ENCODE results near the gene SMOC2.

The SMOC2 gene

DNA sequence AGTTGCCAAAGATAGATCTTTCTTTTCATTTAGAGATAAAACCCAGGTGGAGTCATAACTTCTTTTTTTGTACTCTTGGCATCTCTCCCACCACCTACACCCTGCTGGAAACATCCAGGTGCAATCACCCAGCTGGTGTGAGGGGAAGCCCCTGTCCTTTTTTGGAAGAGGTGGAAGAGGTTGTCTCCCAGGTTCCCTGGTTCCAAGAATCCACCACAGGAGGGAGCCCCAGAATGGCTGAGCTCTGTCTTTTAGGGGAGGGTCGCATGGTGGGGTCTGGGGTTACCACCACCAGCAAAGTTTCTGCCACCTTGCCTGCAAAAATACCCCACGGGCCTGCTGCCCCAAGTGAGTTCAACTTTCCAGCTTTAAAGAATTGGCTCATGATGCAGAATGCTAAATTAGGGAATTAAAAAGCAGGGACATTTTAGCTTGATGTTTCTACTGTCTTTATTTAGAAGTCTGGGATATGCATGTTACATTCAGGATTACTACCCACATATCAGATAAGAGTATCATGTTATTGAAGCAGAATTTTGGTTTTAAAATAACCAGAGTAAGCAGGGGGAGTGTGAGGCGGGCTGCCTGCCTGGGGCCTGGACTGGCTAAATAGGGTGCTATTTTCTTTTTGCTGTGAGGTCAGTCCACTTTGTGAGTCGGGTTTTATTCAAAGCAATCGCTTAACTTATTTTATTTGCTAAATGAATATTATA, 11.0 kb downstream of the SMOC2 start:
- Histone ChIP-seq H3K4me1 (ENCODE audit: low read length) (peaks cover 2% of the 10 kb centered on the region; the same call in 1 of the 2 replicates), H3K4me3 (ENCODE audit: low read length) (no peak overlapping the region), H3K9ac (ENCODE audit: low read length) (no peak overlapping the region), H3K79me2 (ENCODE audit: low read length) (no peaks in the 10 kb centered on the region), H3K4me2 (ENCODE audit: low read length) (no peak overlapping the region), H2AFZ (ENCODE audit: low read depth, low read length) (no peak overlapping the region), H4K20me1 (ENCODE audit: insufficient read depth, low read length) (no peaks in the 10 kb centered on the region), H3K27ac (ENCODE audit: low read length) (no peak overlapping the region), H3K36me3 (replicated peaks; ENCODE audit: low read depth, low read length) (no peaks in the 10 kb centered on the region), H3K9me3 (ENCODE audit: insufficient read depth, low read length) (no peaks in the 10 kb centered on the region), H3K27me3 (ENCODE audit: low read depth, low read length) (no peaks in the 10 kb centered on the region)
- TF ChIP-seq, protein P1, sequence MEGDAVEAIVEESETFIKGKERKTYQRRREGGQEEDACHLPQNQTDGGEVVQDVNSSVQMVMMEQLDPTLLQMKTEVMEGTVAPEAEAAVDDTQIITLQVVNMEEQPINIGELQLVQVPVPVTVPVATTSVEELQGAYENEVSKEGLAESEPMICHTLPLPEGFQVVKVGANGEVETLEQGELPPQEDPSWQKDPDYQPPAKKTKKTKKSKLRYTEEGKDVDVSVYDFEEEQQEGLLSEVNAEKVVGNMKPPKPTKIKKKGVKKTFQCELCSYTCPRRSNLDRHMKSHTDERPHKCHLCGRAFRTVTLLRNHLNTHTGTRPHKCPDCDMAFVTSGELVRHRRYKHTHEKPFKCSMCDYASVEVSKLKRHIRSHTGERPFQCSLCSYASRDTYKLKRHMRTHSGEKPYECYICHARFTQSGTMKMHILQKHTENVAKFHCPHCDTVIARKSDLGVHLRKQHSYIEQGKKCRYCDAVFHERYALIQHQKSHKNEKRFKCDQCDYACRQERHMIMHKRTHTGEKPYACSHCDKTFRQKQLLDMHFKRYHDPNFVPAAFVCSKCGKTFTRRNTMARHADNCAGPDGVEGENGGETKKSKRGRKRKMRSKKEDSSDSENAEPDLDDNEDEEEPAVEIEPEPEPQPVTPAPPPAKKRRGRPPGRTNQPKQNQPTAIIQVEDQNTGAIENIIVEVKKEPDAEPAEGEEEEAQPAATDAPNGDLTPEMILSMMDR (IDR thresholded peaks at IDR 0.05; ENCODE audit: low read depth, low read length) = no peak
- TF ChIP-seq EZH2phosphoT487 (IDR thresholded peaks at IDR 0.05; ENCODE audit: low read depth) = no peak

DNA sequence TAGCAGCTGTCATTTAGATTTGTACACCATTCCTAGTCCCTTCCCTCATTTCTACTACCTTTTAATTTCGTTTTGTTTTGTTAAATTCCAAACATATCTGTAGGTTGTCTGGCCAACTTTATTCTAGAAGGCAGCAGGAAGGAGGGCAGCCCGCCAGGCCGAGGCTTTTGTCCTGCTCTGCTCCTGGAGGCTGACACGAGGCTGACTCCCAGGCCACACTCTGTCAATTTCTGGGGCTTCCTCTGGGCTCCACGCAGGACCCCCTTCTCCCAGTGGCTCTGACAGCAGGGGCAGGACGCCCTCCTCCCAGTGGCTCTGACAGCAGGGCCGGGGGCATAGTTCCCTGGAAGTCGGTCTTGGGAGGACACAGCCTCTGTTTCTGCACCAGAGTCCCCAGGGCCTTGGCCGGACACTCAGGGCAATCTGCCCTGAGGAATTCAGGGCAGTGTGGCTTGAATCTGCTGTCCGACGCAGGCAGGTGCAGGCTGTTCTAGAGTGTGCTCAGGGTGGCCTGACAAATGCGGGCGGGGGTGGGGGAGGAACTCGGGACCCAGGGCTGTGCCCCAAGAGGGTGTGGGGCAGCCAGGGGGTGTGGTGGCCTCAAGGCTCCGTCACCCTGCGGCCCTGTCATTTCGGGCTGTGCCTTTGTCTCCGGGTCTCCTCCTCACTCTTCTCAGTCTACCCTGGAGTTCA, 11.8 kb downstream of the SMOC2 start:
- no peak overlapping the region for H3K4me2 ChIP-seq (ENCODE audit: low read length)

DNA sequence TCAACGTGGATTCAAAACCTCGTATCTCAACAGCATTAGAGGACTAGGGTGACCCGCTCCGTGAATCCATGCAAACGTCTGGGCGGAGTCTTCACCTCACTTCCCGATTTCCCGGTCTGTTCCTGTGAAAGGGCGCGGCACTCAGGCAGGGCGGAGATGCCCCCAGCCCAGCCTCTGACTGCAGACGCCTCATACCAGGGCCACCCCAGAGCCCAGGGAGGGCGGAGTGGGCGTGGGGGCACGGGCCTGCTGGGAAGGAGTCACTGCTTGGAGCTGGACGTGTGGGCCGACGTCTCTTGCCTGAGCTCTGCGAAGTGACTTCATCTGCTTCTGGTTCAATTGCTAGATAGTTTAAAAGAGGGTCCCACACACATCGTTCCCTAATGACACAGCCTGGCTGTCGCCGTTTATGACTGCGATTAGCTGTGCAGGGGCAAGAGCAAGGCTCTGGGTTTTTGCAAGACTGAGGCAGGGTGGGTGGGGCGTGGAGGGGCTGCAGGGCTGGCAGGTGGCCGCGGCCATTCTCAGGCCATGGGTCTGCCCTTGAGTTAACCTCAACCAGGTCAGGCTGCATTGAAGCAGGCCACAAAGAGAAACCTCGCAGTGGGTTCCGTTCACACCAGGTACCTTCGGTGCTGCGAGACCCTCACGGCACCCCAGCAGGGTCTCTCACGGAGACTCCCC, 15.0 kb downstream of the SMOC2 start:
- no peak overlapping the region for H2AFZ ChIP-seq (ENCODE audit: low read depth, low read length)
- H3K4me2 ChIP-seq (ENCODE audit: low read length) = no peak overlapping the region
- no peak overlapping the region for H3K27ac ChIP-seq (ENCODE audit: low read length)
- no peaks in the 10 kb centered on the region for H3K27me3 ChIP-seq (ENCODE audit: low read depth, low read length)
- H3K36me3 ChIP-seq (replicated peaks; ENCODE audit: low read depth, low read length) = no peaks in the 10 kb centered on the region
- H3K4me3 ChIP-seq (ENCODE audit: low read length) = no peak overlapping the region
- H3K4me1 ChIP-seq (ENCODE audit: low read length) = no peaks in the 10 kb centered on the region
- H3K9me3 ChIP-seq (ENCODE audit: insufficient read depth, low read length) = no peaks in the 10 kb centered on the region
- H3K9ac ChIP-seq (ENCODE audit: low read length) = no peak overlapping the region
- TF ChIP-seq, protein P1 (IDR thresholded peaks at IDR 0.05; ENCODE audit: low read depth, low read length) = no peak
- TF ChIP-seq EZH2phosphoT487 (IDR thresholded peaks at IDR 0.05; ENCODE audit: low read depth) = no peak
- no peaks in the 10 kb centered on the region for H3K79me2 ChIP-seq (ENCODE audit: low read length)
- H4K20me1 ChIP-seq (ENCODE audit: insufficient read depth, low read length) = no peaks in the 10 kb centered on the region

More for the DNA sequence above, 11.8 kb downstream of the SMOC2 start:
- H3K9me3 ChIP-seq (ENCODE audit: insufficient read depth, low read length) = no peaks in the 10 kb centered on the region
- no peaks in the 10 kb centered on the region for H4K20me1 ChIP-seq (ENCODE audit: insufficient read depth, low read length)
- no peak overlapping the region for H3K27ac ChIP-seq (ENCODE audit: low read length)
- no peak for TF ChIP-seq EZH2phosphoT487 (IDR thresholded peaks at IDR 0.05; ENCODE audit: low read depth)
- TF ChIP-seq, protein P1 (IDR thresholded peaks at IDR 0.05; ENCODE audit: low read depth, low read length) = no peak
- H3K4me3 ChIP-seq (ENCODE audit: low read length) = no peak overlapping the region
- no peaks in the 10 kb centered on the region for H3K79me2 ChIP-seq (ENCODE audit: low read length)
- H3K27me3 ChIP-seq (ENCODE audit: low read depth, low read length) = no peaks in the 10 kb centered on the region
- no peak overlapping the region for H2AFZ ChIP-seq (ENCODE audit: low read depth, low read length)
- no peaks in the 10 kb centered on the region for H3K36me3 ChIP-seq (replicated peaks; ENCODE audit: low read depth, low read length)
- no peaks in the 10 kb centered on the region for H3K4me1 ChIP-seq (ENCODE audit: low read length)
- no peak overlapping the region for H3K9ac ChIP-seq (ENCODE audit: low read length)

Data from OCI-LY3 (cell line).